Posterior vena cava (tissue), 2 donors: ENCODE measurements around the gene HKDC1. TPM values are rescaled to one million over a fixed set of nuclear protein-coding genes. Genes with fewer than 3 reads are reported as not detected.
"Not testable (repeated sequence)": the region's sequence is repeated elsewhere in the genome, so short reads cannot be mapped to it uniquely, and the experiment has no call there.

Experiments
- DNase-seq: peaks from one replicate; pipeline ENCODE4 v3.0.0-alpha.2; 2020; ENCODE audit warnings: low spot score
- intact Hi-C, 2 donors: fragments of 100-400 bp; cut with DNase I; formaldehyde crosslinking; loops; one replicate each; pipeline versions ENCODE4 v1.14.1 to v1.14.2; 2022 to 2023
- total RNA-seq, 2 donors: library from RNA; stranded (reverse); fragmentation: NEBNext Ultra II Directional; extraction: Animal tissue kit (Norgen Biotek cat#: 25700); gene quantifications; one replicate each; pipeline ENCODE4 v1.2.1, GENCODE V29; 2021
- donor health status: DM: yes; HTN: yes; CAD: no.
- donor health status: DM: yes; HTN: yes; CAD: no.

Gene HKDC1
- total RNA-seq, 2 donors from 2014 or later = 0.05 to 0.09 TPM

- intact Hi-C loops = loop anchor here (2.0 kb wide), 2 partner anchors 153 to 155 kb away; no protein-coding TSS in a partner anchor
- DNase-seq = peak; percentile 97
Observed at GRCh38 chr10:69237528-69238159, 17.5 kb downstream of the HKDC1 start.

GRCh38 chr10:69239136-69239535, 19.0 kb downstream of the HKDC1 start:
- peak; percentile 41 for DNase-seq
- intact Hi-C loops = no loop called here

DNA sequence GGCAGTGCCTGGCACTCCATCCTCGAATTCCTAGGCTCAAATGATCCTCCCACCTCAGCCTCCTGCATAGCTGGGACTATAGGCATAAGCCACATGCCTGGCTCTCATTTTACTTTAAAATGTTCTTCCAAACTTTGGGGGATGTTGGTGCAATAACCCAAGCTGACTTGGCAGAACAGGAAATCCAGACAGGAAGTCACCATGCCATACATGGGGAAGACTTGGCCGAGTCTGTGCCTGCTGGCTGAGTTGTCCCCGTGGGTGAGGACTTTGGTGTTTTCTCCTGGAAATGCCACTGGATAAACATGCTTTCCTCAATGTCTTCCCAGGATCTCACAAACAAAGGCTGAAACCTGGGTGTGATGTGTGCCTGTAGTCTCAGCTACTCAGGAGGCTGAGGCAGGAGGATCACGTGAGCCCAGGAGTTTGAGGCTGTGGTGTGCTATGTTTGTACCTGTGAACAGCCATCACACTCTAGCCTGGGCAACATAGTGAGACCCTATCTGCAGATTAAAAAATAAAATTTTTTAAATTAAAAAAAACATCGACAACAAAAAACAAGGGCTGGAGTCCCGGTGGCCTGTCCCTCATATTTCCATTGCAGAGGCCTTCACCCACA, 19.8 kb downstream of the HKDC1 start:
- DNase-seq = peak; percentile 77
- intact Hi-C loops = no loop called here

DNA sequence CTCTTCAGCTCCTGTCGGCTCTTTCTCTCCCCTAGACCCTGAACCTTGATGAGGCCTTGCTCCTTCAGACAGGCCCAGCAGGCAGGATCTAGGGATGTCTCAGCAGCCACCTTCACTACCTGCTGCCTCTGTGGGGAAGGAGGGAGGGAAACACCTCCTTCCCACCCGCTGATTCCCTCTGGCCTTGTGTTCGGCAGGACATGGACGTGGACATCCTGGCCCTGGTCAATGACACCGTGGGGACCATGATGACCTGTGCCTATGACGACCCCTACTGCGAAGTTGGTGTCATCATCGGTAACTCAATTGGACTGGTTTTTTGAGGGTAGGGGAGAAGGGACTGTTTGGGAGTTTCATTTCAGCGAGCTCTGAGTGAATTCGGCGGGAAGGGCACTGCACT, 20.3 kb downstream of the HKDC1 start:
- no peak for DNase-seq
- intact Hi-C loops = no loop called here

GRCh38 chr10:69241575-69241974, 21.4 kb downstream of the HKDC1 start:
- intact Hi-C loops = no loop called here
- peak; percentile 81 for DNase-seq

- peak; percentile 66 for DNase-seq
- intact Hi-C loops = no loop called here
Observed at GRCh38 chr10:69242040-69242851, 22.1 kb downstream of the HKDC1 start.

- DNase-seq = no peak
- intact Hi-C loops = no loop called here
Observed at GRCh38 chr10:69242852-69243212, 22.7 kb downstream of the HKDC1 start.

DNA sequence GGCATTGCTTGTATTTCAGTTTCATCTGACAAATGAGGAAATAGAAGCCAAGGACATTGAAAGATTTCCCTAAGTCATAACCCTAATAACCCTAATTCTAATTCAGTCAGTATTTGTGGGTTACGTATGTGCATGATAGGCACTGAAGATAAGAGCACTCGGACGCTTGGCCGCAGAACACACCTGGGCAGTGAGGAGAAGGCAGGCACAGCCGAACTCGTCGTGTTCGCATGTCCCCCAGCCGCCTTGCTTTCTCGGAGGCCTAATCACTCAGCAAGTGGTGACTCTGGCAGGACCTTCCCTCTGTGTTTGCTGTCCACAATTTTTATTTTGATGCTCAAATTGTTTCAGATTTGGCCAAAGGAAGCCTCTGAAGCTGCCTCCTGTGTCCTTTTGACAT, 23.7 kb downstream of the HKDC1 start:
- intact Hi-C loops = no loop called here
- DNase-seq = no peak

- intact Hi-C loops = no loop called here
- peak; percentile 74 for DNase-seq
Observed at GRCh38 chr10:69246036-69246435, 25.9 kb downstream of the HKDC1 start.

GRCh38 chr10:69246581-69247312, 26.6 kb downstream of the HKDC1 start:
- DNase-seq = peak; percentile 59
- intact Hi-C loops = no loop called here

GRCh38 chr10:69247313-69247710, 27.2 kb downstream of the HKDC1 start:
- intact Hi-C loops = no loop called here
- peak; percentile 76 for DNase-seq

- intact Hi-C loops = no loop called here
- DNase-seq = peak; percentile 64
Observed at GRCh38 chr10:69248117-69248730, 28.1 kb downstream of the HKDC1 start.

- intact Hi-C loops = no loop called here
- DNase-seq = peak; percentile 56
Observed at GRCh38 chr10:69250041-69250440, 29.9 kb downstream of the HKDC1 start.

GRCh38 chr10:69251417-69251816, 31.3 kb downstream of the HKDC1 start:
- DNase-seq, intact Hi-C loops: not testable (repeated sequence)

DNA sequence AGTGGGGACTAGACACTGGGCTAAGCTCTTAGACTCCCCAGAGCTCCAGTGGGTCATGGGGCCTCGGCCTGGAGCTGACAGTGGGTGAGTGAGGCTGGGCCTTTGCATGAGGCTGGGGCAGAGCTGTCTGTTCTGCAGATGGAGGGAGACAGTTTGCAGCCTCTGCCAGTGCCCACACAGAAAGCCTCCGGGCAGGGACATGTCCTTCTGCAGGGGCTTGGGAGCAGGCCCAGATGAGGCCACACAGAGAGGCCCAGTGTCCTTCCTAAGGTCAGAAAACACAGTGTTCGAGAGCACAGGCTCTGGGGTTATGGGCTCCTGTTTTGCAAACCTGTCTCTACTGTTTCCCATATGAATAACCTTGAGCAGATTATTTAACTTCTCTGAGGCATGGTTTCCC, 33.0 kb downstream of the HKDC1 start:
- intact Hi-C loops = no loop called here
- DNase-seq = peak; percentile 58

- intact Hi-C loops = loop anchor here in 1 of 2 donors (5.0 kb wide), 1 partner anchor 112 kb away; no protein-coding TSS in a partner anchor
- DNase-seq = no peak
Observed at GRCh38 chr10:69254877-69255276, 34.7 kb downstream of the HKDC1 start.

DNA sequence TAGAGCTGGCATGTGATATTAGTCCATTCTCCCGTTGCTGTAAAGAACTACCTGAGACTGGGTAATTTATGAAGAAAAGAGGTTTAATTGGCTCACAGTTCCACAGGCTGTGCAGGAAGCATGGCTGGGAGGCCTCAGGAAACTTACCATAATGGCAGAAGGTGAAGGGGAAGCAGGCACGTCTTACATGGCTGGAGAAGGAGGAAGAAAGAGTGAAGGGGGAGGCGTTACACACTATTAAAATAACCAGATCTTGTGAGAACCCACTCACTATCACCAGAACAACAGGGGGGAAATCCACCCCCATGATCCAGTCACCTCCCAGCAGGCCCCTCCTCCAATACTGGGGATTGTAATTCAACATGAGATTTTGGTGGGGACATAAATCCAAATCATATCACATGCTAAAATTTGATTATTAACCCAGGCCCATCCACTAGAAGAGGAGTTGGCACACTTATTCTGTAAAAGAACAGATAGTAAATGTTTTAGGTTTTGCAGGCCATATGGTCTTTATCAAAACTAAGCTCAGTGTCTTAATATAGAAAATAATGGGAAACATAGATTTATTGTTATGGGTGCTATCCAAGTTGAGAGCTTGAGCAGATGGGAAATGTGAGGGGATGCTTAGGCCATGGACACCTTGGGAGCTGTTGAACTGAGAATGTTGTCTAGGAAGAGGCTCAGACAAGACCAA, 39.6 kb downstream of the HKDC1 start:
- intact Hi-C loops = loop anchor here in 1 of 2 donors (5.0 kb wide), 1 partner anchor 108 kb away; no protein-coding TSS in a partner anchor
- no peak for DNase-seq

DNA sequence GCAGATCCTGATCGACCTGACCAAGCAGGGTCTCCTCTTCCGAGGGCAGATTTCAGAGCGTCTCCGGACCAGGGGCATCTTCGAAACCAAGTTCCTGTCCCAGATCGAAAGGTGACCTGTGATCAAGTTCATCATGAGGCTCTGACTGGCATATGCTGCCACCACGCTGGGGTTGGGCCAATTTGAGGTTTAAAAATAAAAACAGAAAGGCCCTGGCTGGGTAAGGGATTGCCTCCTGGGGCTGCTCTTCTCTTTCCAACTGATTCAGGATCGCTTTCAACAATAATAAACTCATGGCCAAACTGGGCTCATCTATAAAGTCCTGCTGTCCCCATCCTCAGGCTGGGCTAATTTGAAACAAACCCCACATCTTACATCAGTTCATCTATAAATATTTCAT, 41.1 kb downstream of the HKDC1 start:
- no peak for DNase-seq
- intact Hi-C loops = no loop called here

- intact Hi-C loops = no loop called here
- no peak for DNase-seq
Observed at GRCh38 chr10:69262292-69262751, 42.2 kb downstream of the HKDC1 start.
